Vagina (tissue), 2 donors: ENCODE data around the gene GTF3C1. TPM values are rescaled to one million over a fixed set of nuclear protein-coding genes. Genes with fewer than 3 reads are reported as not detected.
"Not testable (repeated sequence)": the region's sequence is repeated elsewhere in the genome, so short reads cannot be mapped to it uniquely, and the experiment has no call there.

Experiments used
- DNase-seq, 2 donors: peaks; one replicate each; pipeline ENCODE4 v3.0.0-alpha.2; 2017; ENCODE audit errors: extremely low spot score in 2 of 2
- H3K27ac ChIP-seq: fragments of 200-600 bp; sonication (generic); one replicate; pipeline ENCODE4 v1.5.1; 2019
- H3K27me3 ChIP-seq: fragments of 200-600 bp; sonication (generic); one replicate; pipeline ENCODE4 v1.5.1; 2019
- H3K36me3 ChIP-seq, 2 donors: fragments of 200-600 bp; sonication (generic); one replicate each; pipeline ENCODE4 v1.5.1; 2017 to 2019
- H3K4me1 ChIP-seq: fragments of 200-600 bp; sonication (generic); one replicate; pipeline ENCODE4 v1.5.1; 2019
- H3K4me3 ChIP-seq, 2 donors: fragments of 200-600 bp; sonication (generic); 1 replicate in 1 of 2; 2 replicates in 1 of 2; pipeline ENCODE4 v1.5.1; 2016 to 2019
- H3K9me3 ChIP-seq: fragments of 200-600 bp; sonication (generic); one replicate; pipeline ENCODE4 v1.5.1; 2019
- POLR2A ChIP-seq, 2 donors: fragments of 450-650 bp; IDR thresholded peaks; one replicate each; pipeline ENCODE4 v1.6.1; 2017; ENCODE audit warnings: antibody characterized with exemption in 2 of 2, mild to moderate bottlenecking in 2 of 2, moderate library complexity in 2 of 2
- POLR2AphosphoS5 ChIP-seq, 2 donors: sonication (generic); formaldehyde crosslinking; IDR thresholded peaks; one replicate each; pipeline ENCODE4 v1.9.0; 2017; ENCODE audit warnings: antibody characterized with exemption in 2 of 2, mild to moderate bottlenecking in 2 of 2, low read depth in 1 of 2; ENCODE audit not compliant: insufficient read depth in 1 of 2
- intact Hi-C: fragments of 100-400 bp; cut with DNase I; formaldehyde crosslinking; loops from one replicate; pipeline ENCODE4 v1.15.1; 2023
- total RNA-seq: library from RNA; depleted of rRNA; stranded (reverse); fragments of >200 nt; gene quantifications from one replicate; pipeline ENCODE4 v1.2.3, GENCODE V29; 2016
- TF ChIP-seq, protein P1 (sequence below), 3 experiments: fragments of 450-650 bp in 2 of 3; fragments of 200-600 bp in 1 of 3; sonication (generic) in 1 of 3; IDR thresholded peaks; one replicate each; pipeline ENCODE4 v1.5.1; 2017 to 2019; ENCODE audit warnings: antibody characterized with exemption in 3 of 3, mild to moderate bottlenecking in 2 of 3, moderate library complexity in 2 of 3

GTF3C1 gene
- total RNA-seq, 1 donor from 2014 or later, result 133 TPM

DNA sequence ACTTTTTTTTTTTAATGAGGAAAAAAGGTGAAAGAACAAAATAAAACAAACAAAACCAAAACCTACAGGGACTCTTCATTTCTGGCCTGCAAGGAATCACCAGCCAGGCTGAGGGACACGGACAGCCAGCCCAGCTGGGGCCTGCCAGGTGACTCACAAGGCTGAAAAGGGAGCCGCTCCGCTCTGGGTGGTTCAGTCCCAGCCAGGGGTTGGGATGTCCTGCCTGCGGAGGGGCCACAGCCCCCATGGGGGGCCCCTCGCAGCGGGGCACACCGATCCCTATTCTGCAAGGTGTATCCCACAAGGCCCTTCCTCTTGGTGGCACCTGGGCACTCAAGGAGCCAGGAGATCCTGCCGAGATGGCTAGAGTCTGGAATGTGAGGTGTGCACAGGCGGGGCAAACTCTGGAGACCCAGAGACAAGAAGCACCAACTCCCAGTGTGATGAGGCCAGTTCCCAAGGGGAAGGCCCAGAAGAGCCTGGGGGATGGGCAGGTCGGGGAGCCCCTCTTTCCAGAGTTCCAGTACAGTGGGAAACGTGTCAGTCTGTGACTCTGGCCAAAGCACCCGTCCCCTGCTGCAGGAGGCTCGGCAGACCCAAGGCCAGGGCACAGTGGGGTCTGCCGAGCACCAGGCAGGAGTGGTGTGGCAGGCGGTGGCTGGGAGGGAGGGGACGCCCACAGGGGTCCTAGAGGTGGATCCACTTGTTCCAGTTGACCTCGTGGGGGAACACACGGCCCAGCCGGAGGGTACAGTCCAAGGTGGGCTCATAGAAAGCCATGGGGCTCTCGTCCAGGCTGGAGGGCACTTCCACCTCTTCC, 88.8 kb downstream of the GTF3C1 start:
- intact Hi-C loops, result no loop called here
- peaks cover 35% of the 10 kb centered on the region for H3K4me1 ChIP-seq
- H3K27ac ChIP-seq, result no peak overlapping the region

DNA sequence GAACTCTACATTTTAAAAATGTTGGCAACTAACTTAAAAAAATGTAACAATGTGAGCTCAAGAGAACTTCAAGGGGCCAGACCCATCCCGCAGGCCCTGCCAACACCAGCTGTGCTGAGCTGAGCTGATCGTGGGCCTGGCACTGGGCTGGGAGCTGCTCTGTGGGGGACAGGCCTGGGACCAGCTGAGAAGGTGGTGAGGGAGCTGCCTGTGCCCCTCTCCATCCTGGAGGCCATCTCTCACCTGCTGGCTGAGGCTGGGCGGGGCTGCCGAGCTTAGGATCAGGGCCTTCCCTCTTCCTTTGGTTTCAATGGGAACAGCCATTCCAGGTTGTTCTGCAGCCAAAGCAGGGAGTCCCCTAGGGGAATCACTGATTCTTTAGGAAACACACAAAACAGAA, 89.5 kb downstream of the GTF3C1 start:
- no peaks in the 10 kb centered on the region for H3K27me3 ChIP-seq
- no peak overlapping the region for H3K27ac ChIP-seq
- H3K36me3 ChIP-seq, result peaks cover 0 to 42% of the 10 kb centered on the region in 2 donors
- no peak overlapping the region for H3K4me3 ChIP-seq
- intact Hi-C loops, result no loop called here
- TF ChIP-seq, protein P1, sequence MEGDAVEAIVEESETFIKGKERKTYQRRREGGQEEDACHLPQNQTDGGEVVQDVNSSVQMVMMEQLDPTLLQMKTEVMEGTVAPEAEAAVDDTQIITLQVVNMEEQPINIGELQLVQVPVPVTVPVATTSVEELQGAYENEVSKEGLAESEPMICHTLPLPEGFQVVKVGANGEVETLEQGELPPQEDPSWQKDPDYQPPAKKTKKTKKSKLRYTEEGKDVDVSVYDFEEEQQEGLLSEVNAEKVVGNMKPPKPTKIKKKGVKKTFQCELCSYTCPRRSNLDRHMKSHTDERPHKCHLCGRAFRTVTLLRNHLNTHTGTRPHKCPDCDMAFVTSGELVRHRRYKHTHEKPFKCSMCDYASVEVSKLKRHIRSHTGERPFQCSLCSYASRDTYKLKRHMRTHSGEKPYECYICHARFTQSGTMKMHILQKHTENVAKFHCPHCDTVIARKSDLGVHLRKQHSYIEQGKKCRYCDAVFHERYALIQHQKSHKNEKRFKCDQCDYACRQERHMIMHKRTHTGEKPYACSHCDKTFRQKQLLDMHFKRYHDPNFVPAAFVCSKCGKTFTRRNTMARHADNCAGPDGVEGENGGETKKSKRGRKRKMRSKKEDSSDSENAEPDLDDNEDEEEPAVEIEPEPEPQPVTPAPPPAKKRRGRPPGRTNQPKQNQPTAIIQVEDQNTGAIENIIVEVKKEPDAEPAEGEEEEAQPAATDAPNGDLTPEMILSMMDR (IDR thresholded peaks at IDR 0.05), result no peak
- no peak for TF ChIP-seq POLR2AphosphoS5 (IDR thresholded peaks at IDR 0.05; ENCODE audit: insufficient read depth in 1 of 2, low read depth in 1 of 2)
- TF ChIP-seq POLR2A (IDR thresholded peaks at IDR 0.05), result no peak
- no peak for DNase-seq
- no peaks in the 10 kb centered on the region for H3K9me3 ChIP-seq
- H3K4me1 ChIP-seq, result peaks cover 35% of the 10 kb centered on the region

More for the DNA sequence above, 88.8 kb downstream of the GTF3C1 start:
- no peak for DNase-seq
- no peaks in the 10 kb centered on the region for H3K9me3 ChIP-seq
- no peak overlapping the region for H3K4me3 ChIP-seq
- no peak for TF ChIP-seq POLR2AphosphoS5 (IDR thresholded peaks at IDR 0.05; ENCODE audit: insufficient read depth in 1 of 2, low read depth in 1 of 2)
- TF ChIP-seq, protein P1 (IDR thresholded peaks at IDR 0.05), result no peak
- TF ChIP-seq POLR2A (IDR thresholded peaks at IDR 0.05), result no peak
- H3K36me3 ChIP-seq, result peaks cover 0 to 49% of the 10 kb centered on the region in 2 donors
- H3K27me3 ChIP-seq, result no peaks in the 10 kb centered on the region

DNA sequence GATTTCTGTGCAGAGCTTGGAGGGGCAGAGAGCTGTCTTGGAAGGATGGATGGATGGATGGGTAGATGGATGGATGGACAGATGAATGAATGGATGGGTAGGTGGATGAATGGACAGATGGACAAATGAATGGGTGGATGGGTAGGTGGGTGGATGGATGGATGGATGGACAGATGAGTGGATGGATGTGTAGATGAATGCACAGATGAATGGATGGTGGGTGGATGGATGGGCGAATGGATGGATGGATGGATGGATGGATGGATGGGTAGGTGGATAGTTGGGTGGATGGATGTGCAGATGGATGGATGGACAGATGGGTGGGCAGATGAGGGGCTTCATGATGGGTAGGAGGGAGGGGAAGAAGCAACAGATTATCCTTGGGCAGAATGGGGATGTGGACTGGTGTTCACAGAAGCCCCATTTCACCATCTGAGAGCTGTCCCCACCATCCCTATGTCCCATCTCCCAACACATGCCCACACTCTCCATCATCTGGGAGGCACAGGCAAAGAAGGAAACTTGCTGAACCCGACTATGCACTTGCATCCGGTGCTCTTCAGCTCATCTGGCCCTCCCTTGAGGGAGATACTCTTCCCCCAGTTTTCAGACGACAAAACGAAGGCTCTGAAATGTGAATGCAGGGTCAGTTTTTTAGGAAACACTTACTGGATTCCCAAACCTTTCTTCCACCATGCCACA, 90.6 kb downstream of the GTF3C1 start:
- Histone ChIP-seq H3K36me3 (peaks cover 0 to 32% of the 10 kb centered on the region in 2 donors), H3K4me3 (no peak overlapping the region), H3K27ac (no peak overlapping the region), H3K27me3 (no peaks in the 10 kb centered on the region), H3K4me1 (peaks cover 35% of the 10 kb centered on the region), H3K9me3 (no peaks in the 10 kb centered on the region)
- intact Hi-C loops, result no loop called here
- no peak for DNase-seq
- TF ChIP-seq POLR2AphosphoS5 (IDR thresholded peaks at IDR 0.05; ENCODE audit: insufficient read depth in 1 of 2, low read depth in 1 of 2) (no peak), POLR2A (IDR thresholded peaks at IDR 0.05) (no peak)
- TF ChIP-seq, protein P1 (IDR thresholded peaks at IDR 0.05), result no peak

DNA sequence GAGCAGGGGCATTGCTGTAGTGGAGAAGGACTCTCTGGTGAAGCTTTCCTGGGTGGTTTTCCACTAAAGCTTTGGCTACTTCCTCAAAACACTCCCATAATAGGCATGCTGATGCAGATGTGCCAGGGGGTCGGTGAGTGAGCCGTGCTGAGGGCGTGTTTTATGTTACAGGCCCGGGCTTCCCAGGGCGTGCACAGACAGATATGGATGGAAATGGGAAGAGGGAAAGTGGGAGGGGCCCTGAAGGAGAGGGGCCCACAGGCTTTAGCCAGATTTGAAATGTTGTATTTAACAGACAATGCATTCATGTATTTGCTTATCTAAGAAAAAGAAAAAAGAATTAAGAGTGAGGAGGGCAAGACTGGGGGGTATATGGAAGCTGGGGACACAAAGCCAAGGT, 91.5 kb downstream of the GTF3C1 start:
- Histone ChIP-seq H3K27ac (no peak overlapping the region), H3K4me3 (no peak overlapping the region), H3K9me3 (no peaks in the 10 kb centered on the region), H3K27me3 (no peaks in the 10 kb centered on the region), H3K4me1 (peaks cover 35% of the 10 kb centered on the region), H3K36me3 (peaks cover 0 to 25% of the 10 kb centered on the region in 2 donors)
- TF ChIP-seq POLR2AphosphoS5 (IDR thresholded peaks at IDR 0.05; ENCODE audit: insufficient read depth in 1 of 2, low read depth in 1 of 2) (no peak), POLR2A (IDR thresholded peaks at IDR 0.05) (no peak)
- TF ChIP-seq, protein P1 (IDR thresholded peaks at IDR 0.05), result no peak
- no peak for DNase-seq
- intact Hi-C loops, result no loop called here

DNA sequence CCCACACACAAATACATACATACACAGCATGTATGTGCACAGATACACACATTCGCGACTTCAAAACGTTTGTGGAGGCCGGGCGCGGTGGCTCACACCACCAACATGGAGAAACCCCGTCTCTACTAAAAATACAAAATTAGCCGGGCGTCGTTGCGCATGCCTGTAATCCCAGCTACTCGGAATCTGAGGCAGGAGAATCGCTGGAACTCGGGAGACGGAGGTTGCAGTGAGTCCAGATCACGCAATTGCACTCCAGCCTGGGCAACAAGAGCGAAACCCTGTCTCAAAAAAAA, 92.2 kb downstream of the GTF3C1 start:
- H3K4me3 ChIP-seq, DNase-seq, intact Hi-C loops, H3K27ac ChIP-seq, H3K27me3 ChIP-seq, H3K9me3 ChIP-seq: not testable (repeated sequence)
- Histone ChIP-seq H3K36me3 (peaks cover 0 to 18% of the 10 kb centered on the region in 2 donors), H3K4me1 (peaks cover 35% of the 10 kb centered on the region)
